Measurements from ENCODE around the gene C17orf113. TPM values are rescaled to one million over a fixed set of nuclear protein-coding genes. Genes with fewer than 3 reads are reported as not detected.

The C17orf113 gene
- total RNA-seq, 1 experiment from 2014 or later = 2.3 TPM

DNA sequence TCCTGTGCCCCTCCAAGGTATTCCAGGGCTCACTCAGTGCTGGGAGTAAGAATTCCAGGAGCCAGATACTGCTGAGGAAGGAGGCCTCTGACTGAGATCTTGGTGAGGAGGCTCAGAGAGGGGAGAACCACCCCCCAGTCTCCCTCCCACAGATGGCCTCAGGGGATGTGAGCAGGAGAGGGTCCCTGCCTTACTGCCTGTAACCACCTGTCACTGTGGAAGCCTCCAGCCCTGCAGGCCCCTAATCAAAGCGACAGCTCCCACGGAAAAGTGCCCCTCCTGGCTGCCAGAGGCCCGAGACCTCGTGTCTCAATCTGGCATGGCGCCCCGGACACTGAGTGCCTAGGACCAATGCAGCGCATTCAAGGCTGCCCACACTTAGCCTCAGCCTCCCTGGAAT, 7.7 kb upstream of the C17orf113 start:
- H3K4me1 ChIP-seq (ENCODE audit: control insufficient read depth in 1 of 2, insufficient read depth in 2 of 2, low read length in 2 of 2) = peaks cover 14 to 16% of the 10 kb centered on the region in 2 experiments

More for the DNA sequence above, 7.7 kb upstream of the C17orf113 start:
- TF ChIP-seq CBX3 (IDR thresholded peaks at IDR 0.05; ENCODE audit: low read depth) (no peak), SIN3A (IDR thresholded peaks at IDR 0.05; ENCODE audit: low read depth) (no peak), POLR2A (IDR thresholded peaks at IDR 0.05; ENCODE audit: borderline replicate concordance, extremely low read depth, insufficient read depth, insufficient read length) (no peak), FOSL1 (IDR thresholded peaks at IDR 0.05; ENCODE audit: low read depth) (no peak), EZH2 (IDR thresholded peaks at IDR 0.05) (no peak), EZH2phosphoT487 (IDR thresholded peaks at IDR 0.05; ENCODE audit: borderline replicate concordance) (no peak), ZFX (IDR thresholded peaks at IDR 0.05) (no peak), ELF1 (IDR thresholded peaks at IDR 0.05; ENCODE audit: borderline replicate concordance, low read depth) (no peak), RAD21 (IDR thresholded peaks at IDR 0.05; ENCODE audit: low read depth) (no peak), TCF7L2 (IDR thresholded peaks at IDR 0.05; ENCODE audit: borderline replicate concordance, extremely low read depth, insufficient read depth, insufficient read length) (no peak)
- TF ChIP-seq, protein P1, sequence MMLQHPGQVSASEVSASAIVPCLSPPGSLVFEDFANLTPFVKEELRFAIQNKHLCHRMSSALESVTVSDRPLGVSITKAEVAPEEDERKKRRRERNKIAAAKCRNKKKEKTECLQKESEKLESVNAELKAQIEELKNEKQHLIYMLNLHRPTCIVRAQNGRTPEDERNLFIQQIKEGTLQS (IDR thresholded peaks at IDR 0.05) = no peak
- TF ChIP-seq, protein P2, sequence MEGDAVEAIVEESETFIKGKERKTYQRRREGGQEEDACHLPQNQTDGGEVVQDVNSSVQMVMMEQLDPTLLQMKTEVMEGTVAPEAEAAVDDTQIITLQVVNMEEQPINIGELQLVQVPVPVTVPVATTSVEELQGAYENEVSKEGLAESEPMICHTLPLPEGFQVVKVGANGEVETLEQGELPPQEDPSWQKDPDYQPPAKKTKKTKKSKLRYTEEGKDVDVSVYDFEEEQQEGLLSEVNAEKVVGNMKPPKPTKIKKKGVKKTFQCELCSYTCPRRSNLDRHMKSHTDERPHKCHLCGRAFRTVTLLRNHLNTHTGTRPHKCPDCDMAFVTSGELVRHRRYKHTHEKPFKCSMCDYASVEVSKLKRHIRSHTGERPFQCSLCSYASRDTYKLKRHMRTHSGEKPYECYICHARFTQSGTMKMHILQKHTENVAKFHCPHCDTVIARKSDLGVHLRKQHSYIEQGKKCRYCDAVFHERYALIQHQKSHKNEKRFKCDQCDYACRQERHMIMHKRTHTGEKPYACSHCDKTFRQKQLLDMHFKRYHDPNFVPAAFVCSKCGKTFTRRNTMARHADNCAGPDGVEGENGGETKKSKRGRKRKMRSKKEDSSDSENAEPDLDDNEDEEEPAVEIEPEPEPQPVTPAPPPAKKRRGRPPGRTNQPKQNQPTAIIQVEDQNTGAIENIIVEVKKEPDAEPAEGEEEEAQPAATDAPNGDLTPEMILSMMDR (IDR thresholded peaks at IDR 0.05 in 2 of 3, conservative IDR thresholded peaks at IDR 0.05 in 1 of 3; ENCODE audit: borderline replicate concordance in 1 of 3, insufficient read depth in 1 of 3, low read depth in 2 of 3, low read length in 2 of 3) = no peak
- TF ChIP-seq, protein P3, sequence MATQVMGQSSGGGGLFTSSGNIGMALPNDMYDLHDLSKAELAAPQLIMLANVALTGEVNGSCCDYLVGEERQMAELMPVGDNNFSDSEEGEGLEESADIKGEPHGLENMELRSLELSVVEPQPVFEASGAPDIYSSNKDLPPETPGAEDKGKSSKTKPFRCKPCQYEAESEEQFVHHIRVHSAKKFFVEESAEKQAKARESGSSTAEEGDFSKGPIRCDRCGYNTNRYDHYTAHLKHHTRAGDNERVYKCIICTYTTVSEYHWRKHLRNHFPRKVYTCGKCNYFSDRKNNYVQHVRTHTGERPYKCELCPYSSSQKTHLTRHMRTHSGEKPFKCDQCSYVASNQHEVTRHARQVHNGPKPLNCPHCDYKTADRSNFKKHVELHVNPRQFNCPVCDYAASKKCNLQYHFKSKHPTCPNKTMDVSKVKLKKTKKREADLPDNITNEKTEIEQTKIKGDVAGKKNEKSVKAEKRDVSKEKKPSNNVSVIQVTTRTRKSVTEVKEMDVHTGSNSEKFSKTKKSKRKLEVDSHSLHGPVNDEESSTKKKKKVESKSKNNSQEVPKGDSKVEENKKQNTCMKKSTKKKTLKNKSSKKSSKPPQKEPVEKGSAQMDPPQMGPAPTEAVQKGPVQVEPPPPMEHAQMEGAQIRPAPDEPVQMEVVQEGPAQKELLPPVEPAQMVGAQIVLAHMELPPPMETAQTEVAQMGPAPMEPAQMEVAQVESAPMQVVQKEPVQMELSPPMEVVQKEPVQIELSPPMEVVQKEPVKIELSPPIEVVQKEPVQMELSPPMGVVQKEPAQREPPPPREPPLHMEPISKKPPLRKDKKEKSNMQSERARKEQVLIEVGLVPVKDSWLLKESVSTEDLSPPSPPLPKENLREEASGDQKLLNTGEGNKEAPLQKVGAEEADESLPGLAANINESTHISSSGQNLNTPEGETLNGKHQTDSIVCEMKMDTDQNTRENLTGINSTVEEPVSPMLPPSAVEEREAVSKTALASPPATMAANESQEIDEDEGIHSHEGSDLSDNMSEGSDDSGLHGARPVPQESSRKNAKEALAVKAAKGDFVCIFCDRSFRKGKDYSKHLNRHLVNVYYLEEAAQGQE (IDR thresholded peaks at IDR 0.05; ENCODE audit: low read depth) = no peak
- DNase-seq (ENCODE audit: low read depth, low spot score) (no peak), ATAC-seq (no peak)
- Histone ChIP-seq H3K4me3 (replicated peaks in 1 of 2; ENCODE audit: low read depth in 1 of 2, low read length in 2 of 2) (no peak overlapping the region), H3K36me3 (ENCODE audit: control insufficient read depth in 1 of 2, insufficient read depth in 2 of 2, low read length in 2 of 2) (no peaks in the 10 kb centered on the region), H3K4me2 (ENCODE audit: low read length) (no peak overlapping the region), H2AFZ (ENCODE audit: low read depth, low read length, poor library complexity, severe bottlenecking) (no peak overlapping the region), H4K20me1 (ENCODE audit: insufficient read depth) (no peaks in the 10 kb centered on the region), H3K79me2 (ENCODE audit: insufficient read depth, low read length) (no peaks in the 10 kb centered on the region), H3K9me3 (ENCODE audit: control insufficient read depth in 1 of 2, insufficient read depth in 1 of 2, low read depth in 1 of 2, low read length in 2 of 2) (no peaks in the 10 kb centered on the region), H3K27me3 (ENCODE audit: insufficient read depth, low read length) (peaks cover 11% of the 10 kb centered on the region; the same call in 1 of the 2 replicates), H3K9ac (ENCODE audit: low read length) (no peak overlapping the region), H3K27ac (ENCODE audit: low read depth, low read length) (no peak overlapping the region), H3K9me2 (ENCODE audit: insufficient read depth) (no peaks in the 10 kb centered on the region)
- RAD21 ChIA-PET (ENCODE audit: low non-redundant PET in 1 of 2, low total read pairs in 2 of 2, uncharacterized antibody in 2 of 2, unreplicated experiment in 2 of 2) = no interaction called here
- BruUV-seq (replicated peaks) = no TSS peak
- intact Hi-C loops (cut with micrococcal nuclease) = no loop called here
- POLR2A ChIA-PET = no interaction called here
- CTCF ChIA-PET = no interaction called here

Measured in HCT116 (cell line).